Measurements from ENCODE around the gene SCARB2. TPM values are rescaled to one million over a fixed set of nuclear protein-coding genes. Genes with fewer than 3 reads are reported as not detected.

SCARB2 gene
- total and polyA plus RNA-seq, 4 donors: 58.2 to 136 (median 73.7) TPM

DNA sequence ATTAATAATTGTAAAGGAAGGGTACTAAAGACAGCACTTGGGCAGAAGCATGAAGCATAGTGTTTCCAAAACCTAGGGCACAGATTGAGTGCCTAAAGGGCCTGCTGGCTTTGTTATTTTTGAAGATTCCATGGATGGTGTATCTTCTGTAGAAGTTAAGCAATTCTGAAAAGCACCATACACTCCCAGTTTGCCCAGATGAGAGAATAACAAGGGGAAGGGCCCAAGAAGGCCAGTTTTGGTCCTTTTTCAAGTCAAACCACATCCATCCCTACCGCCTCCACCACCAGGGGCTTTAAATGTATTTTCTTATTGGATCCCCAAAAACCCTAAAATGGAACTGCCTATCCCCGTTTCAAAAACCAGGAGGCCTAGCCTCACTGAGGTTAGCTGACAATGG is 17.2 kb downstream of the SCARB2 start:
- WGBS: over 99% methylated on average over 2 of the region's 2 CpGs

DNA sequence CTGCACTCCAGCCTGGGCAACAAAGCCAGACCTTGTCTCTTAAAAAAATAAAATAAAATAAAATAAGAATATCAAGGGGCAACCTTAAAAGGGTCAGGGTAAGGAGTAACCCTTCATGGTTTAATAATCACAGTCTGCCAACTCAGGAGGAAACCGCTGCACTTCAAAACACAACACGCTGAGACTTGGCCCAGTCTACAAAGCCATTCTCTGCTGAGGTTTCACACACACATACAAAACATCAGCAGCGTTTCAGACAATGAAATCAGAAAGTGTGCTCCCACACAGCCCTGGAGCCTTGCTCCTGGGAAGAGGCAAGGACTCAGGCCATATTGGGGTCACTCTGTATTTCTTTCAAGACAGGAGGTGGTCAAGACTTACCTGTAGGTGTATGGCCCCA is 18.3 kb downstream of the SCARB2 start:
- peak overlapping the region; percentile 52 to 88 for H3K27ac ChIP-seq (ENCODE audit: low read depth in 1 of 2, low read length in 2 of 2)
- H3K4me1 ChIP-seq (ENCODE audit: control insufficient read depth in 4 of 4, insufficient read depth in 4 of 4, low read length in 3 of 4): peaks cover 27 to 71% (median 57%) of the 10 kb centered on the region in 4 donors
- WGBS: 40% methylated on average over 3 of the region's 3 CpGs
- peak overlapping the region in 1 of 3 donors; percentile 3 for H3K4me3 ChIP-seq (ENCODE audit: low read depth in 1 of 3, low read length in 3 of 3)
- H3K9ac ChIP-seq (ENCODE audit: low read depth in 1 of 2, low read length in 2 of 2): peak overlapping the region in 1 of 2 donors; percentile 50
- no peaks in the 10 kb centered on the region for H3K9me3 ChIP-seq (ENCODE audit: control insufficient read depth in 4 of 4, low read length in 3 of 4)
- H3K36me3 ChIP-seq (ENCODE audit: control insufficient read depth in 4 of 4, insufficient read depth in 3 of 4, low read depth in 1 of 4, low read length in 3 of 4): peaks cover 0 to 7% (median 0%) of the 10 kb centered on the region in 4 donors
- TF ChIP-seq FOXA1 (IDR thresholded peaks at IDR 0.05) (no peak), EGR1 (IDR thresholded peaks at IDR 0.05; ENCODE audit: low read depth in 2 of 2) (no peak), JUND (IDR thresholded peaks at IDR 0.05) (no peak), GABPA (IDR thresholded peaks at IDR 0.05 in 1 of 2, conservative IDR thresholded peaks at IDR 0.05 in 1 of 2) (no peak), TAF1 (conservative IDR thresholded peaks at IDR 0.05) (no peak), RAD21 (IDR thresholded peaks at IDR 0.05) (no peak)
- H3K27me3 ChIP-seq (ENCODE audit: control insufficient read depth in 4 of 4, insufficient read depth in 4 of 4, low read length in 3 of 4): no peaks in the 10 kb centered on the region
- no peak for DNase-seq (ENCODE audit: low spot score)

More for the DNA sequence above, 17.2 kb downstream of the SCARB2 start:
- no peaks in the 10 kb centered on the region for H3K27me3 ChIP-seq (ENCODE audit: control insufficient read depth in 4 of 4, insufficient read depth in 4 of 4, low read length in 3 of 4)
- TF ChIP-seq SP1 (IDR thresholded peaks at IDR 0.05) (no peak), HNF4G (IDR thresholded peaks at IDR 0.05) (no peak), RXRA (IDR thresholded peaks at IDR 0.05) (no peak), FOXA1 (IDR thresholded peaks at IDR 0.05) (no peak)
- TF ChIP-seq, protein P1, sequence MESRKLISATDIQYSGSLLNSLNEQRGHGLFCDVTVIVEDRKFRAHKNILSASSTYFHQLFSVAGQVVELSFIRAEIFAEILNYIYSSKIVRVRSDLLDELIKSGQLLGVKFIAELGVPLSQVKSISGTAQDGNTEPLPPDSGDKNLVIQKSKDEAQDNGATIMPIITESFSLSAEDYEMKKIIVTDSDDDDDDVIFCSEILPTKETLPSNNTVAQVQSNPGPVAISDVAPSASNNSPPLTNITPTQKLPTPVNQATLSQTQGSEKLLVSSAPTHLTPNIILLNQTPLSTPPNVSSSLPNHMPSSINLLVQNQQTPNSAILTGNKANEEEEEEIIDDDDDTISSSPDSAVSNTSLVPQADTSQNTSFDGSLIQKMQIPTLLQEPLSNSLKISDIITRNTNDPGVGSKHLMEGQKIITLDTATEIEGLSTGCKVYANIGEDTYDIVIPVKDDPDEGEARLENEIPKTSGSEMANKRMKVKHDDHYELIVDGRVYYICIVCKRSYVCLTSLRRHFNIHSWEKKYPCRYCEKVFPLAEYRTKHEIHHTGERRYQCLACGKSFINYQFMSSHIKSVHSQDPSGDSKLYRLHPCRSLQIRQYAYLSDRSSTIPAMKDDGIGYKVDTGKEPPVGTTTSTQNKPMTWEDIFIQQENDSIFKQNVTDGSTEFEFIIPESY (IDR thresholded peaks at IDR 0.05): no peak
- H3K4me1 ChIP-seq (ENCODE audit: control insufficient read depth in 4 of 4, insufficient read depth in 4 of 4, low read length in 3 of 4): peaks cover 27 to 82% (median 66%) of the 10 kb centered on the region in 4 donors
- H3K9me3 ChIP-seq (ENCODE audit: control insufficient read depth in 4 of 4, low read length in 3 of 4): no peaks in the 10 kb centered on the region
- peaks cover 0 to 5% (median 0%) of the 10 kb centered on the region in 4 donors for H3K36me3 ChIP-seq (ENCODE audit: control insufficient read depth in 4 of 4, insufficient read depth in 3 of 4, low read depth in 1 of 4, low read length in 3 of 4)
- peak overlapping the region; percentile 88 for H3K27ac ChIP-seq (ENCODE audit: low read depth in 1 of 2, low read length in 2 of 2)
- H3K9ac ChIP-seq (ENCODE audit: low read depth in 1 of 2, low read length in 2 of 2): no peak overlapping the region
- no peak for DNase-seq (ENCODE audit: low spot score)
- H3K4me3 ChIP-seq (ENCODE audit: low read depth in 1 of 3, low read length in 3 of 3): no peak overlapping the region

GRCh38 chr4:76194325-76194724 is 19.3 kb downstream of the SCARB2 start:
- H3K4me3 ChIP-seq (ENCODE audit: low read depth in 1 of 3, low read length in 3 of 3): peak overlapping the region in 2 of 3 donors; percentile 19 to 41
- H3K27me3 ChIP-seq (ENCODE audit: control insufficient read depth in 4 of 4, insufficient read depth in 4 of 4, low read length in 3 of 4): no peaks in the 10 kb centered on the region
- peak overlapping the region; percentile 52 to 88 for H3K27ac ChIP-seq (ENCODE audit: low read depth in 1 of 2, low read length in 2 of 2)
- 18% methylated on average over 2 of the region's 2 CpGs for WGBS
- H3K4me1 ChIP-seq (ENCODE audit: control insufficient read depth in 4 of 4, insufficient read depth in 4 of 4, low read length in 3 of 4): peaks cover 21 to 61% (median 47%) of the 10 kb centered on the region in 4 donors
- no peaks in the 10 kb centered on the region for H3K9me3 ChIP-seq (ENCODE audit: control insufficient read depth in 4 of 4, low read length in 3 of 4)
- H3K9ac ChIP-seq (ENCODE audit: low read depth in 1 of 2, low read length in 2 of 2): peak overlapping the region; percentile 60 to 88
- DNase-seq (ENCODE audit: low spot score): no peak
- peaks cover 0 to 7% (median 0%) of the 10 kb centered on the region in 4 donors for H3K36me3 ChIP-seq (ENCODE audit: control insufficient read depth in 4 of 4, insufficient read depth in 3 of 4, low read depth in 1 of 4, low read length in 3 of 4)
- no peak for TF ChIP-seq FOXA2 (IDR thresholded peaks at IDR 0.05)
- no peak for TF ChIP-seq RAD21 (IDR thresholded peaks at IDR 0.05)
- TF ChIP-seq, protein P2, sequence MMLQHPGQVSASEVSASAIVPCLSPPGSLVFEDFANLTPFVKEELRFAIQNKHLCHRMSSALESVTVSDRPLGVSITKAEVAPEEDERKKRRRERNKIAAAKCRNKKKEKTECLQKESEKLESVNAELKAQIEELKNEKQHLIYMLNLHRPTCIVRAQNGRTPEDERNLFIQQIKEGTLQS (IDR thresholded peaks at IDR 0.05): no peak
- TF ChIP-seq MAX (IDR thresholded peaks at IDR 0.05): peak; percentile 37
- no peak for TF ChIP-seq REST (IDR thresholded peaks at IDR 0.05)
- TF ChIP-seq FOXA1 (IDR thresholded peaks at IDR 0.05): no peak
- TF ChIP-seq EGR1 (IDR thresholded peaks at IDR 0.05; ENCODE audit: low read depth in 2 of 2): no peak
- no peak for TF ChIP-seq CTCF (IDR thresholded peaks at IDR 0.05; ENCODE audit: low read depth, low read length, missing input control)
- peak; percentile 11 for TF ChIP-seq SP1 (IDR thresholded peaks at IDR 0.05)
- TF ChIP-seq RXRA (IDR thresholded peaks at IDR 0.05): peak; percentile 29 to 31
- peak; percentile 11 to 24 for TF ChIP-seq HNF4A (conservative IDR thresholded peaks at IDR 0.05)
- no peak for TF ChIP-seq NR2F2 (IDR thresholded peaks at IDR 0.05)
- peak; percentile 70 for TF ChIP-seq YY1 (IDR thresholded peaks at IDR 0.05)
- TF ChIP-seq HNF4G (IDR thresholded peaks at IDR 0.05): no peak
- TF ChIP-seq GABPA (IDR thresholded peaks at IDR 0.05 in 1 of 2, conservative IDR thresholded peaks at IDR 0.05 in 1 of 2): no peak
- peak; percentile 26 for TF ChIP-seq TAF1 (conservative IDR thresholded peaks at IDR 0.05)

Data from liver (tissue), 9 donors.